Ishikawa (cell line): ENCODE data around the gene LIMCH1.

Experiments used
- CEBPB ChIP-seq: IDR thresholded peaks from 2 replicates; pipeline ENCODE4 v1.6.1; 2012
- CREB1 ChIP-seq: IDR thresholded peaks from 2 replicates; pipeline ENCODE4 v1.6.1; 2012; ENCODE audit warnings: low read depth
- EGR1 ChIP-seq: IDR thresholded peaks from 2 replicates; pipeline ENCODE4 v1.6.1; 2012
- EP300 ChIP-seq: IDR thresholded peaks from 2 replicates; pipeline ENCODE4 v1.6.1; 2012; ENCODE audit warnings: borderline replicate concordance
- FOXM1 ChIP-seq: IDR thresholded peaks from 2 replicates; pipeline ENCODE4 v1.6.1; 2012; ENCODE audit warnings: low read depth, borderline replicate concordance
- NFIC ChIP-seq: IDR thresholded peaks from 2 replicates; pipeline ENCODE4 v1.6.1; 2012
- TAF1 ChIP-seq: IDR thresholded peaks from 2 replicates; pipeline ENCODE4 v1.6.1; 2012; ENCODE audit warnings: low read depth, mild to moderate bottlenecking
- TF ChIP-seq, protein P1 (sequence below): IDR thresholded peaks from 2 replicates; pipeline ENCODE4 v1.6.1; 2012

DNA sequence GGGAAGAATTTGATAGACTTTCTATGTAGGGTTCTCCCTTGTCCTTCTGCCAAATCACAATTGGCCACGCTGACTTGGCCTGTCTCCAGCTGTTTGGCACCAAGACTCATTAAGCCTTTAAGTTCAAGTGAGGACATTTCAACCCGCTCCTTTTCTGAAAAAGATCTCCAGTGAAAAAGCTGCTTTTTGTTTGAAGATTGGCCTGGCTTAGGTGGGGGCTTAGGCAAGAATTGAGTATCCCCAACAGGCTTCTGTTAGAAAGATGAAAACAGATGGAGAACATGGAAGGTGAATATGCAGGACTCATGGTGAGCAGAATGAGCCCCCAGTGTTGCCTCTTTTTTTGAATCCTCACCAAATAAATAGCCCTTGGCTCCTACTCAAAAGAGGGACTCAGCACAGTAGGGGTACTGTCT, 28.5 kb upstream of the LIMCH1 start:
- TF ChIP-seq CREB1 (no peak), CEBPB (no peak), NFIC (peak; percentile 61), EP300 (no peak), TAF1 (no peak), EGR1 (no peak), FOXM1 (no peak)
- TF ChIP-seq, protein P1, sequence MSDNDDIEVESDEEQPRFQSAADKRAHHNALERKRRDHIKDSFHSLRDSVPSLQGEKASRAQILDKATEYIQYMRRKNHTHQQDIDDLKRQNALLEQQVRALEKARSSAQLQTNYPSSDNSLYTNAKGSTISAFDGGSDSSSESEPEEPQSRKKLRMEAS, result no peak
